HG03565 (cell line): ENCODE data around the gene MLC1.

Source experiments
- ATAC-seq: cut with Tn5 transposase; IDR thresholded peaks from one replicate; pipeline ENCODE4 v1.9.1; 2021; ENCODE audit warnings: mild to moderate bottlenecking, moderate library complexity; ENCODE audit not compliant: unreplicated experiment

Gene MLC1

GRCh38 chr22:50016988-50017700 lies 68.1 kb downstream of the MLC1 start:
- peak; percentile 48 for ATAC-seq

DNA sequence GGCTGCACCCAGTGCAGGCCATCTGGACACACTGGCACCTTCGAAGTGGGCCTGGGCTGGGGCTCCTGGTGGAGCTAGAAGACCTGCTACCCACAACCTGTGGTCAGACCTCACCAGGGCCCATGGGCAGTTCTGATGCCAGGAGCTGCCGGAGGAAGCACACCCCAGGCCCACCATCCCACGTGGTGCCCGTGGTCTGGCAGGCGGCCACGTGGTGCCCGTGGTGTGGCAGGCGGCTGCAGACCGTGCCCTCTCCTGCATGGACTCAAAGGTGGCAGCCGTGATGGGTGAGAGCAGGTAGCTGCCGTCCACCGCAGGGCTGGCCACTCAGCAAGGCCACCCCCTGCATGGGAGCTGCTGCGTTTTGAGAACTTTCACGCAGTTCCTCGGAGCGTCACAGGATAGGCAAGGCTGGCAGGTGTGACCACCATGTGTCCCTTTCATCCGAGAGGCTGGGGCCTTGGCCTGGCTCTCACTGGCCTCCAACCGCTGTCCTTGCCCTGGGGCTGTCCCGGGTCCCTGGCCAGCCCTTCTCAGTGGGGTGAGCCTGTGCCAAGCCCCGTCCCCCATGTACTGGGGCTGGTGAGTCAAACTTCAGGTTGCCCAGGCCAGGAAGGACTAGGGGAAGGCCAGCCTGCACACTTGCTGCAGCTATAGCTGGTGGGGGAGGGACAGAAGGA lies 68.8 kb downstream of the MLC1 start:
- ATAC-seq = no peak

- no peak for ATAC-seq
These were observed 69.5 kb downstream of the MLC1 start for GRCh38 chr22:50015451-50016307.

GRCh38 chr22:50014655-50015401 lies 70.4 kb downstream of the MLC1 start:
- ATAC-seq = no peak

DNA sequence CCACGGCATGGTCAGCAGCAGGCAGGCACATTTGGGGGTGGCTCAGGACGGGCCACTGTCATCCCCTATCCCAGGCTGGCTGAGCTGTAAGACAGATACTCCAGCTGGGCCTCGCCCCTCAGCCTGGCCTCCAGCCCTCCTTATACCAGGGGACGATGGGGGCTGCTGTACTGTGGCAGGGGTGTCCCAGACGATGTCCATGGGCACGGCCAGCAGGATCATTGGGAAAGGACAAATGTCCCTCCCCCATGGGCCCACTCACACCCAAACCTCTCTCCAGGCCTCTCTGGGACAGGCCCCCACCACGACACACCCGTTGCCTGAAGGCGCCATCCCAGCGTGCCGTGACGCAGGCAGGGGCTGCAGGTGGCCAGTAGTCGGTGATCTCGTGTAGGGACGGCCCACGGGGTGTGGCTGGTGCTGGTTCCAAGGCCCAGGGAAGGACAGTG lies 71.1 kb downstream of the MLC1 start:
- no peak for ATAC-seq

- no peak for ATAC-seq
These were observed 72.7 kb downstream of the MLC1 start, which contains the start of gene IL17REL for GRCh38 chr22:50012211-50013181. Gene IL17REL, minus strand, starts transcription at chr22:50012765. Its CDS starts 119 bp downstream, at chr22:50012646.

DNA sequence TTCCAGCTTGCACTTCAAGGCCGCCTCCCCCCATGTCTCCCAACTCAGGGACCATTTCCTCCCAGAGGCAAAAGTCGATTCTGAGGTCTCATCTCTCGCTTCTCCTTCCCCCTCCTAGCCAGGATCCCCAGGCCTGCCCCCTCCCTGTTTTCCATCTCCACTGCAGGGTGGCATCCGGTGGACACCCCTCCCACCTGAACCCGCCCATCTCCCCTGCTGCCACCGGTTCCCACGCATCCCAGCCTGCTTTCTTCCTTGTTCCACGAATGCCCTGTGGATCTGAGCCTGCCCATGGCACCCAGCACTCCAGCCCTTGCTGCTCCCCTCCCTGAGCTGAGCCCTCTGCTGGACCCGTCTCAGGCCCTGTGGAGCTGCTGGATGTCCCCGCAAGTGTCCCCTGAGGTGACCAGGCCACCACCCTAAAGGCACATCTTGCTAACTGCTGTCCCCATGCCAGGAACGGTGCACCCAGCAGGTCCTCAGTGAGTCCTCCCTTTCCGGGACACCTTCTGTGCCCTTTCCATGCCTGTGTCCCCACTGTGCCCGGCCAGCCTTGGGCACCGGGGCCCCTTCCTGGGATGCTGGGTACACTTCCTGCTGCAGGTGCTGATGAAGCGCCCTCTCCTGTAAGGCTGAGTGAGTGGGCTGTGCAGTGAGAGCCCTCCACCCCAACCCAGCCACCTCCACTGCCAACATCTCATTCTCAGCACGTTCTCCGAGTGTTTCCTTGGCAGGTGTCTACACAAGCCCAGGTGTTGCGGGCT lies 73.6 kb downstream of the MLC1 start:
- ATAC-seq = no peak

- ATAC-seq = no peak
These were observed 74.4 kb downstream of the MLC1 start for GRCh38 chr22:50010676-50011446.

- ATAC-seq = no peak
These were observed 75.2 kb downstream of the MLC1 start for GRCh38 chr22:50009765-50010675.
